H9 (cell line): Measurements from ENCODE around the gene SOHLH1. TPM values are rescaled to one million over a fixed set of nuclear protein-coding genes. Genes with fewer than 3 reads are reported as not detected.

Experiments used
- DNase-seq: peaks from one replicate; pipeline ENCODE4 v3.0.0-alpha.2; 2017
- H2AFZ ChIP-seq: one replicate; pipeline ENCODE4 v1.6.1; 2013; ENCODE audit warnings: mild to moderate bottlenecking, low read length, control low read depth, moderate library complexity
- H2AK5ac ChIP-seq: 2 replicates; pipeline ENCODE4 v1.6.1; 2013; ENCODE audit warnings: low read length, control low read depth, mixed read lengths; ENCODE audit not compliant: insufficient read length
- H2BK120ac ChIP-seq: one replicate; pipeline ENCODE4 v1.6.1; 2013; ENCODE audit warnings: low read depth, mild to moderate bottlenecking, low read length, control low read depth, inconsistent platforms; ENCODE audit not compliant: poor library complexity, severe bottlenecking
- H2BK12ac ChIP-seq: 2 replicates; pipeline ENCODE4 v1.6.1; 2013; ENCODE audit warnings: low read length, control low read depth, mixed read lengths, low read depth; ENCODE audit not compliant: insufficient read length
- H2BK15ac ChIP-seq: 2 replicates; pipeline ENCODE4 v1.6.1; 2013; ENCODE audit warnings: low read depth, low read length, control low read depth
- H2BK20ac ChIP-seq: one replicate; pipeline ENCODE4 v1.6.1; 2013; ENCODE audit warnings: low read depth, mild to moderate bottlenecking, low read length, control low read depth, inconsistent platforms; ENCODE audit not compliant: poor library complexity, severe bottlenecking
- H2BK5ac ChIP-seq: 2 replicates; pipeline ENCODE4 v1.6.1; 2013; ENCODE audit warnings: low read length, control low read depth, mixed read lengths; ENCODE audit not compliant: insufficient read length
- H3K14ac ChIP-seq: 2 replicates; pipeline ENCODE4 v1.6.1; 2013; ENCODE audit warnings: low read length, control low read depth; ENCODE audit not compliant: insufficient read depth
- H3K18ac ChIP-seq: 2 replicates; pipeline ENCODE4 v1.6.1; 2013; ENCODE audit warnings: low read depth, mild to moderate bottlenecking, mixed read lengths, low read length, control low read depth; ENCODE audit not compliant: insufficient read length
- H3K23ac ChIP-seq: 2 replicates; pipeline ENCODE4 v1.6.1; 2013; ENCODE audit warnings: low read length, control low read depth, mixed read lengths, low read depth; ENCODE audit not compliant: insufficient read length
- H3K23me2 ChIP-seq: 2 replicates; pipeline ENCODE4 v1.6.1; 2013; ENCODE audit warnings: low read depth, mild to moderate bottlenecking, mixed read lengths, low read length, control low read depth; ENCODE audit not compliant: insufficient read length, poor library complexity, severe bottlenecking
- H3K27ac ChIP-seq: 2 replicates; pipeline ENCODE4 v1.5.1; 2013; ENCODE audit warnings: low read length, control low read depth, mixed read lengths, low read depth; ENCODE audit not compliant: insufficient read length
- H3K27me3 ChIP-seq: 2 replicates; pipeline ENCODE4 v1.6.1; 2013; ENCODE audit warnings: low read length, control low read depth, inconsistent platforms; ENCODE audit not compliant: insufficient read depth
- H3K4ac ChIP-seq: 2 replicates; pipeline ENCODE4 v1.6.1; 2013; ENCODE audit warnings: low read depth, mild to moderate bottlenecking, control low read depth, inconsistent platforms, low read length, moderate library complexity
- H3K4me1 ChIP-seq: 2 replicates; pipeline ENCODE4 v1.6.1; 2013; ENCODE audit warnings: low read length, control low read depth, inconsistent platforms; ENCODE audit not compliant: insufficient read depth
- H3K4me2 ChIP-seq: 2 replicates; pipeline ENCODE4 v1.6.1; 2013; ENCODE audit warnings: low read length, control low read depth, mixed read lengths; ENCODE audit not compliant: insufficient read length, insufficient read depth
- H3K56ac ChIP-seq: 2 replicates; pipeline ENCODE4 v1.6.1; 2013; ENCODE audit warnings: low read depth, mild to moderate bottlenecking, mixed read lengths, low read length, control low read depth; ENCODE audit not compliant: insufficient read length
- H3K79me1 ChIP-seq: 2 replicates; pipeline ENCODE4 v1.6.1; 2013; ENCODE audit warnings: low read depth, mild to moderate bottlenecking, moderate library complexity, low read length, control low read depth, inconsistent platforms; ENCODE audit not compliant: insufficient read depth, poor library complexity, severe bottlenecking
- H3K79me2 ChIP-seq: 2 replicates; pipeline ENCODE4 v1.6.1; 2013; ENCODE audit warnings: low read length, control low read depth, inconsistent platforms; ENCODE audit not compliant: insufficient read depth
- H3K9ac ChIP-seq: 2 replicates; pipeline ENCODE4 v1.6.1; 2013; ENCODE audit warnings: low read length, control low read depth, mixed read lengths; ENCODE audit not compliant: insufficient read length; ENCODE audit errors: extremely low read depth
- H3K9me3 ChIP-seq: one replicate; pipeline ENCODE4 v1.6.1; 2013; ENCODE audit warnings: low read depth, low read length, inconsistent platforms; ENCODE audit not compliant: control insufficient read depth
- H3T11ph ChIP-seq: one replicate; pipeline ENCODE4 v1.6.1; 2013; ENCODE audit warnings: mild to moderate bottlenecking, low read length, control low read depth, inconsistent platforms
- H4K20me1 ChIP-seq: one replicate; pipeline ENCODE4 v1.6.1; 2013; ENCODE audit not compliant: control insufficient read depth, insufficient read length, insufficient read depth
- H4K5ac ChIP-seq: 2 replicates; pipeline ENCODE4 v1.6.1; 2013; ENCODE audit warnings: low read depth, mild to moderate bottlenecking, mixed read lengths, low read length, control low read depth; ENCODE audit not compliant: insufficient read length
- H4K8ac ChIP-seq: replicated peaks from 2 replicates; pipeline ENCODE4 v1.6.1; 2013; ENCODE audit warnings: low read length, control low read depth, mixed read lengths, low read depth; ENCODE audit not compliant: insufficient read length
- H4K91ac ChIP-seq: 2 replicates; pipeline ENCODE4 v1.6.1; 2013; ENCODE audit warnings: low read depth, mild to moderate bottlenecking, moderate library complexity, mixed read lengths, low read length, control low read depth; ENCODE audit not compliant: insufficient read length
- H3K27ac Mint-ChIP-seq, 3 experiments: 2 replicates in 2 of 3; 3 replicates in 1 of 3; pipeline ENCODE4 v1.8.0; 2020 to 2021; ENCODE audit warnings: mixed read lengths in 3 of 3, mild to moderate bottlenecking in 1 of 3, moderate library complexity in 1 of 3
- H3K27me3 Mint-ChIP-seq: 2 replicates; pipeline ENCODE4 v1.8.0; 2021; ENCODE audit warnings: low read depth, mild to moderate bottlenecking, moderate library complexity, mixed read lengths
- H3K36me3 Mint-ChIP-seq, 3 experiments: 2 replicates in 2 of 3; 3 replicates in 1 of 3; pipeline ENCODE4 v1.8.0; 2020 to 2021; ENCODE audit warnings: low read depth in 3 of 3, mixed read lengths in 3 of 3; ENCODE audit not compliant: insufficient read depth in 1 of 3
- H3K4me1 Mint-ChIP-seq, 2 experiments: 2 replicates each; pipeline ENCODE4 v1.8.0; 2020; ENCODE audit warnings: mixed read lengths in 2 of 2
- H3K4me3 Mint-ChIP-seq, 2 experiments: 2 replicates in 1 of 2; 3 replicates in 1 of 2; pipeline ENCODE4 v1.8.0; 2020 to 2021; ENCODE audit warnings: mild to moderate bottlenecking in 2 of 2, mixed read lengths in 2 of 2, moderate library complexity in 1 of 2
- H3K9me3 Mint-ChIP-seq, 2 experiments: 2 replicates in 1 of 2; 3 replicates in 1 of 2; pipeline ENCODE4 v1.8.0; 2020; ENCODE audit warnings: mild to moderate bottlenecking in 2 of 2, mixed read lengths in 2 of 2, moderate library complexity in 1 of 2
- CTCF ChIP-seq: fragments of 200-600 bp; sonication (generic); conservative IDR thresholded peaks from 3 replicates; pipeline ENCODE4 v1.8.0; 2021; ENCODE audit warnings: antibody characterized with exemption, mild to moderate bottlenecking
- WGBS: extraction: QIAGEN DNeasy Blood & Tissue Kit; methylation state at CpG from one replicate; pipeline ENCODE4 v1.1.7; 2013; ENCODE audit warnings: missing lambda C conversion rate, low lambda C conversion rate, mixed read lengths; ENCODE audit not compliant: insufficient read length; ENCODE audit errors: extremely low coverage; 5-methylcytosine and 5-hydroxymethylcytosine counted together
- total RNA-seq: library from RNA; stranded (reverse); gene quantifications from 2 replicates; pipeline ENCODE4 v1.2.1, GENCODE V29; 2021

Gene SOHLH1
- total RNA-seq, 1 experiment from 2014 or later, result not detected

GRCh38 chr9:135663857-135664256 lies 35.4 kb downstream of the SOHLH1 start:
- Mint-ChIP-seq H3K36me3 (peaks cover 3 to 22% (median 4%) of the 10 kb centered on the region in 3 experiments), H3K4me3 (no peak overlapping the region), H3K4me1 (peaks cover 9 to 14% of the 10 kb centered on the region in 2 experiments), H3K27me3 (no peaks in the 10 kb centered on the region; the same call in 1 of the 2 replicates), H3K27ac (peak overlapping the region in 1 of 3 experiments; percentile 48; a peak in 1 of 7 replicates), H3K9me3 (peaks cover 6 to 7% of the 10 kb centered on the region in 2 experiments)
- WGBS, result no CpG with 5 or more reads among the region's 12 CpGs
- Histone ChIP-seq H4K8ac (no peak overlapping the region), H3K14ac (no peak overlapping the region), H3K9ac (no peak overlapping the region), H3K27ac (no peak overlapping the region), H3K9me3 (peaks cover 4% of the 10 kb centered on the region), H3K79me2 (no peaks in the 10 kb centered on the region), H2BK15ac (no peak overlapping the region), H4K20me1 (peaks cover 2% of the 10 kb centered on the region), H2AK5ac (no peak overlapping the region), H3K23ac (no peak overlapping the region), H2BK20ac (no peak overlapping the region), H2BK120ac (no peak overlapping the region), H4K91ac (no peak overlapping the region), H3K27me3 (no peaks in the 10 kb centered on the region), H3K56ac (no peak overlapping the region), H3K4me2 (no peak overlapping the region), H2BK5ac (no peak overlapping the region), H3K4me1 (no peaks in the 10 kb centered on the region), H3K18ac (no peak overlapping the region), H3K4ac (no peak overlapping the region), H3K79me1 (no peaks in the 10 kb centered on the region), H3K23me2 (no peaks in the 10 kb centered on the region), H4K5ac (no peak overlapping the region), H3T11ph (no peak overlapping the region), H2BK12ac (no peak overlapping the region), H2AFZ (no peak overlapping the region)
- no peak for TF ChIP-seq CTCF
- no peak for DNase-seq
